CD4-positive, alpha-beta memory T cell (primary cell): Measurements from ENCODE around the gene RSL1D1. TPM values are rescaled to one million over a fixed set of nuclear protein-coding genes. Genes with fewer than 3 reads are reported as not detected.
"Not testable (repeated sequence)": the region's sequence is repeated elsewhere in the genome, so short reads cannot be mapped to it uniquely, and the experiment has no call there.

Source experiments
- CTCF ChIA-PET: fragments of 350-600 bp; sonication (Branson Sonifier 250); formaldehyde crosslinking; loops from one replicate; lab custom pipeline; 2021; ENCODE audit warnings: inconsistent platforms; ENCODE audit not compliant: partially characterized antibody; lab: Charles Lee
- POLR2A ChIA-PET: fragments of 350-600 bp; sonication (Branson Sonifier 250); formaldehyde crosslinking; loops from one replicate; lab custom pipeline; 2021; ENCODE audit not compliant: partially characterized antibody; lab: Charles Lee
- DNase-seq, 5 donors: peaks; one replicate each; pipeline versions ENCODE4 v3.0.0 to v3.0.0-alpha.2; 2020 to 2022; ENCODE audit warnings: mixed read lengths in 1 of 5
- H3K27ac ChIP-seq: one replicate; pipeline ENCODE4 v1.7.0; 2013; ENCODE audit warnings: low read depth, low read length
- H3K27me3 ChIP-seq: 2 replicates; pipeline ENCODE4 v1.7.0; 2013; ENCODE audit warnings: mild to moderate bottlenecking, low read length, moderate library complexity; ENCODE audit not compliant: insufficient read depth
- H3K36me3 ChIP-seq: 2 replicates; pipeline ENCODE4 v1.7.0; 2013; ENCODE audit warnings: mild to moderate bottlenecking, low read length, moderate library complexity; ENCODE audit not compliant: insufficient read depth
- H3K4me1 ChIP-seq: 2 replicates; pipeline ENCODE4 v1.7.0; 2013; ENCODE audit warnings: mild to moderate bottlenecking, low read length, moderate library complexity; ENCODE audit not compliant: insufficient read depth
- H3K4me3 ChIP-seq, 2 donors: one replicate each; pipeline ENCODE4 v1.7.0; 2013; ENCODE audit warnings: low read length in 2 of 2, mild to moderate bottlenecking in 1 of 2
- H3K9me3 ChIP-seq, 2 donors: one replicate each; pipeline ENCODE4 v1.7.0; 2013; ENCODE audit warnings: low read length in 2 of 2, control low read depth in 1 of 2; ENCODE audit not compliant: control insufficient read depth in 1 of 2
- H3K27ac Mint-ChIP-seq, 7 donors: one replicate each; pipeline ENCODE4 v1.8.0; 2020 to 2021; ENCODE audit warnings: mixed read lengths in 7 of 7, mild to moderate bottlenecking in 6 of 7, inconsistent platforms in 3 of 7, moderate library complexity in 3 of 7
- H3K27me3 Mint-ChIP-seq, 2 donors: one replicate each; pipeline ENCODE4 v1.8.0; 2020 to 2021; ENCODE audit warnings: mixed read lengths in 2 of 2
- H3K36me3 Mint-ChIP-seq, 2 donors: one replicate each; pipeline ENCODE4 v1.8.0; 2020 to 2021; ENCODE audit warnings: mixed read lengths in 2 of 2, inconsistent platforms in 1 of 2, mild to moderate bottlenecking in 1 of 2
- H3K4me1 Mint-ChIP-seq, 4 donors: one replicate each; pipeline ENCODE4 v1.8.0; 2020 to 2021; ENCODE audit warnings: mixed read lengths in 4 of 4, mild to moderate bottlenecking in 1 of 4
- H3K4me3 Mint-ChIP-seq, 8 donors: one replicate each; pipeline ENCODE4 v1.8.0; 2020 to 2021; ENCODE audit warnings: mixed read lengths in 8 of 8, mild to moderate bottlenecking in 7 of 8, moderate library complexity in 6 of 8, inconsistent platforms in 3 of 8
- H3K9me3 Mint-ChIP-seq, 8 donors: one replicate each; pipeline ENCODE4 v1.8.0; 2020 to 2021; ENCODE audit warnings: mixed read lengths in 8 of 8, mild to moderate bottlenecking in 5 of 8, inconsistent platforms in 3 of 8, moderate library complexity in 1 of 8
- intact Hi-C: fragments of 100-400 bp; cut with micrococcal nuclease; formaldehyde crosslinking; loops from one replicate; pipeline ENCODE4 v1.15.1; 2023
- polyA plus RNA-seq, 2 donors: library from polyadenylated mRNA; unstranded; fragments of 300-500 nt; fragmentation: Illumina TruSeq; gene quantifications; one replicate each; pipeline ENCODE4 v1.2.3, GENCODE V29; 2021
- total RNA-seq, 2 experiments: library from RNA; stranded (reverse); gene quantifications; one replicate each; pipeline ENCODE4 v1.2.3, GENCODE V29; 2021

Gene RSL1D1
- total and polyA plus RNA-seq, 4 experiments from 2014 or later = 124 to 325 (median 193) TPM

- no peak for DNase-seq
Measured at GRCh38 chr16:11819798-11820197, 31.5 kb downstream of the RSL1D1 start.

GRCh38 chr16:11818970-11819369 lies 32.4 kb downstream of the RSL1D1 start:
- H3K36me3 ChIP-seq, H3K9me3 ChIP-seq, DNase-seq, H3K27ac ChIP-seq, H3K27me3 ChIP-seq, H3K36me3 Mint-ChIP-seq, H3K4me1 ChIP-seq, H3K4me3 Mint-ChIP-seq, H3K4me3 ChIP-seq, CTCF ChIA-PET, H3K27me3 Mint-ChIP-seq, H3K4me1 Mint-ChIP-seq, intact Hi-C loops, H3K27ac Mint-ChIP-seq, POLR2A ChIA-PET, H3K9me3 Mint-ChIP-seq: not testable (repeated sequence)

More at GRCh38 chr16:11819798-11820197, 31.5 kb downstream of the RSL1D1 start:
- ChIA-PET POLR2A (interaction anchor here (0.6 kb wide), 1 partner anchor 33 kb away, joined by 5 read pairs; no protein-coding TSS in a partner anchor), CTCF (no interaction called here)
- no peak overlapping the region for H3K4me3 ChIP-seq
- no peaks in the 10 kb centered on the region for H3K4me1 Mint-ChIP-seq
- no peaks in the 10 kb centered on the region for H3K4me1 ChIP-seq
- intact Hi-C loops = no loop called here
- no peak overlapping the region for H3K27ac ChIP-seq
- no peaks in the 10 kb centered on the region for H3K36me3 Mint-ChIP-seq
- no peaks in the 10 kb centered on the region for H3K27me3 ChIP-seq
- H3K9me3 ChIP-seq = no peaks in the 10 kb centered on the region
- H3K36me3 ChIP-seq = no peaks in the 10 kb centered on the region
- peaks cover 0 to 2% of the 10 kb centered on the region in 2 donors for H3K27me3 Mint-ChIP-seq
- H3K27ac Mint-ChIP-seq = no peak overlapping the region
- H3K4me3 Mint-ChIP-seq = no peak overlapping the region
- H3K9me3 Mint-ChIP-seq = no peaks in the 10 kb centered on the region

GRCh38 chr16:11816123-11816522 lies 35.2 kb downstream of the RSL1D1 start:
- POLR2A ChIA-PET = interaction anchor here (1.1 kb wide), 1 partner anchor 74 kb away, joined by 3 read pairs; the partner anchor contains the start of gene TXNDC11
- CTCF ChIA-PET = interaction anchor here (0.9 to 5.1 kb wide), 3 partner anchors 12 to 409 kb away, joined by 3 to 20 read pairs (median 3); no protein-coding TSS in a partner anchor
- no peaks in the 10 kb centered on the region for H3K36me3 Mint-ChIP-seq

GRCh38 chr16:11814800-11815199 lies 36.5 kb downstream of the RSL1D1 start:
- H3K27me3 Mint-ChIP-seq, H3K4me3 Mint-ChIP-seq, H3K36me3 ChIP-seq: not testable (repeated sequence)

More at GRCh38 chr16:11816123-11816522, 35.2 kb downstream of the RSL1D1 start:
- H3K4me1 Mint-ChIP-seq = peaks cover 2 to 5% (median 4%) of the 10 kb centered on the region in 4 donors
- Histone ChIP-seq H3K4me1 (no peaks in the 10 kb centered on the region), H3K27me3 (no peaks in the 10 kb centered on the region), H3K27ac (no peak overlapping the region), H3K9me3 (no peaks in the 10 kb centered on the region), H3K36me3 (no peaks in the 10 kb centered on the region), H3K4me3 (no peak overlapping the region)
- peaks cover 0 to 2% of the 10 kb centered on the region in 2 donors for H3K27me3 Mint-ChIP-seq
- no peak overlapping the region for H3K27ac Mint-ChIP-seq
- DNase-seq = no peak
- H3K4me3 Mint-ChIP-seq = no peak overlapping the region
- intact Hi-C loops = no loop called here
- no peaks in the 10 kb centered on the region for H3K9me3 Mint-ChIP-seq

GRCh38 chr16:11806721-11807120 lies 44.6 kb downstream of the RSL1D1 start:
- Mint-ChIP-seq H3K4me1 (peaks cover 4 to 12% (median 9%) of the 10 kb centered on the region in 4 donors), H3K4me3 (no peak overlapping the region), H3K9me3 (no peaks in the 10 kb centered on the region), H3K27me3 (peaks cover 0 to 1% of the 10 kb centered on the region in 2 donors), H3K27ac (no peak overlapping the region), H3K36me3 (no peaks in the 10 kb centered on the region)
- no peak overlapping the region for H3K4me3 ChIP-seq
- no peak for DNase-seq
- H3K9me3 ChIP-seq = no peaks in the 10 kb centered on the region
- no peaks in the 10 kb centered on the region for H3K36me3 ChIP-seq
- H3K27ac ChIP-seq = no peak overlapping the region
- intact Hi-C loops = no loop called here
- POLR2A ChIA-PET = interaction anchor here (1.0 kb wide), 1 partner anchor 9 kb away, joined by 3 read pairs; no protein-coding TSS in a partner anchor
- H3K27me3 ChIP-seq = no peaks in the 10 kb centered on the region
- no peaks in the 10 kb centered on the region for H3K4me1 ChIP-seq
- CTCF ChIA-PET = no interaction called here

More at GRCh38 chr16:11814800-11815199, 36.5 kb downstream of the RSL1D1 start:
- H3K4me1 Mint-ChIP-seq = peaks cover 6 to 12% (median 10%) of the 10 kb centered on the region in 4 donors
- CTCF ChIA-PET = interaction anchor here (5.1 kb wide), 1 partner anchor 408 kb away, joined by 20 read pairs; no protein-coding TSS in a partner anchor
- POLR2A ChIA-PET, H3K27ac ChIP-seq, H3K9me3 Mint-ChIP-seq, H3K36me3 Mint-ChIP-seq, intact Hi-C loops, DNase-seq, H3K4me1 ChIP-seq, H3K9me3 ChIP-seq, H3K4me3 ChIP-seq, H3K27me3 ChIP-seq: not testable (repeated sequence)
- peak overlapping the region in 1 of 7 donors; percentile 37 for H3K27ac Mint-ChIP-seq

- Histone ChIP-seq H3K9me3 (no peaks in the 10 kb centered on the region), H3K36me3 (no peaks in the 10 kb centered on the region), H3K4me3 (no peak overlapping the region), H3K27ac (no peak overlapping the region), H3K4me1 (peaks cover under 1% of the 10 kb centered on the region), H3K27me3 (no peaks in the 10 kb centered on the region)
- ChIA-PET POLR2A (no interaction called here), CTCF (no interaction called here)
- Mint-ChIP-seq H3K27ac (no peak overlapping the region), H3K27me3 (peaks cover 0 to 1% of the 10 kb centered on the region in 2 donors), H3K4me1 (peaks cover 4 to 19% (median 13%) of the 10 kb centered on the region in 4 donors), H3K4me3 (no peak overlapping the region), H3K36me3 (no peaks in the 10 kb centered on the region), H3K9me3 (no peaks in the 10 kb centered on the region)
- intact Hi-C loops = no loop called here
- DNase-seq = no peak
Measured at GRCh38 chr16:11805556-11805955, 45.8 kb downstream of the RSL1D1 start.

GRCh38 chr16:11801481-11802021 lies 49.8 kb downstream of the RSL1D1 start:
- Mint-ChIP-seq H3K27ac (peak overlapping the region in 4 of 7 donors; percentile 5 to 74 (median 40)), H3K27me3 (peaks cover 0 to 1% of the 10 kb centered on the region in 2 donors), H3K4me1 (peaks cover 19 to 44% (median 34%) of the 10 kb centered on the region in 4 donors), H3K9me3 (no peaks in the 10 kb centered on the region), H3K36me3 (peaks cover 0 to 6% of the 10 kb centered on the region in 2 donors), H3K4me3 (peak overlapping the region in 1 of 8 donors; percentile 20)
- Histone ChIP-seq H3K4me3 (no peak overlapping the region), H3K9me3 (no peaks in the 10 kb centered on the region), H3K27me3 (no peaks in the 10 kb centered on the region), H3K4me1 (peaks cover 27% of the 10 kb centered on the region), H3K27ac (no peak overlapping the region), H3K36me3 (no peaks in the 10 kb centered on the region)
- ChIA-PET CTCF (no interaction called here), POLR2A (no interaction called here)
- intact Hi-C loops = no loop called here
- DNase-seq = no peak
